NCI-H128 (cell line): ENCODE measurements around the gene PAX4.

Experiments used
- DNase-seq: peaks from one replicate; lab custom pipeline; 2025; ENCODE audit not compliant: unreplicated experiment; lab: John Stamatoyannopoulos, UW

PAX4 gene

GRCh38 chr7:127629268-127629854, 11.4 kb upstream of the PAX4 start:
- no peak for DNase-seq

- no peak for DNase-seq
These were observed 10.5 kb upstream of the PAX4 start for GRCh38 chr7:127628445-127628844.

GRCh38 chr7:127625331-127625730, 7.4 kb upstream of the PAX4 start:
- DNase-seq: no peak

- no peak for DNase-seq
These were observed 2.7 kb upstream of the PAX4 start for GRCh38 chr7:127620406-127621233.

GRCh38 chr7:127619681-127620405, 1.9 kb upstream of the PAX4 start:
- no peak for DNase-seq

GRCh38 chr7:127618775-127619174, 833 bp upstream of the PAX4 start:
- no peak for DNase-seq

- no peak for DNase-seq
These were observed 1.2 kb downstream of the PAX4 start for GRCh38 chr7:127616724-127617123.

GRCh38 chr7:127612263-127612662, 5.7 kb downstream of the PAX4 start:
- DNase-seq: no peak

GRCh38 chr7:127609297-127609696, 8.6 kb downstream of the PAX4 start:
- DNase-seq: no peak

GRCh38 chr7:127608446-127608845, 9.5 kb downstream of the PAX4 start:
- DNase-seq: no peak

- no peak for DNase-seq
These were observed 17.1 kb downstream of the PAX4 start for GRCh38 chr7:127600885-127601284.

GRCh38 chr7:127598318-127598717, 19.6 kb downstream of the PAX4 start:
- DNase-seq: no peak

GRCh38 chr7:127595737-127596136, 22.2 kb downstream of the PAX4 start:
- no peak for DNase-seq

- DNase-seq: no peak
These were observed 23.5 kb downstream of the PAX4 start for GRCh38 chr7:127594490-127594889.

- no peak for DNase-seq
These were observed 25.4 kb downstream of the PAX4 start for GRCh38 chr7:127592550-127592949.

GRCh38 chr7:127591591-127591990, 26.4 kb downstream of the PAX4 start:
- DNase-seq: no peak

GRCh38 chr7:127591189-127591588, 26.8 kb downstream of the PAX4 start:
- no peak for DNase-seq

- DNase-seq: no peak
These were observed 28.0 kb downstream of the PAX4 start for GRCh38 chr7:127589896-127590295.

GRCh38 chr7:127588697-127589482, 29.1 kb downstream of the PAX4 start:
- DNase-seq: peak; percentile 40

GRCh38 chr7:127588019-127588696, 29.8 kb downstream of the PAX4 start, which contains the start of gene ARF5:
Gene ARF5, plus strand, starts transcription at chr7:127588411. Its CDS starts 88 bp downstream, at chr7:127588499.
- DNase-seq: peak; percentile 55

- DNase-seq: no peak
These were observed 30.3 kb downstream of the PAX4 start for GRCh38 chr7:127587663-127588018.
